Measurements from ENCODE around the gene PPFIA2.

DNA sequence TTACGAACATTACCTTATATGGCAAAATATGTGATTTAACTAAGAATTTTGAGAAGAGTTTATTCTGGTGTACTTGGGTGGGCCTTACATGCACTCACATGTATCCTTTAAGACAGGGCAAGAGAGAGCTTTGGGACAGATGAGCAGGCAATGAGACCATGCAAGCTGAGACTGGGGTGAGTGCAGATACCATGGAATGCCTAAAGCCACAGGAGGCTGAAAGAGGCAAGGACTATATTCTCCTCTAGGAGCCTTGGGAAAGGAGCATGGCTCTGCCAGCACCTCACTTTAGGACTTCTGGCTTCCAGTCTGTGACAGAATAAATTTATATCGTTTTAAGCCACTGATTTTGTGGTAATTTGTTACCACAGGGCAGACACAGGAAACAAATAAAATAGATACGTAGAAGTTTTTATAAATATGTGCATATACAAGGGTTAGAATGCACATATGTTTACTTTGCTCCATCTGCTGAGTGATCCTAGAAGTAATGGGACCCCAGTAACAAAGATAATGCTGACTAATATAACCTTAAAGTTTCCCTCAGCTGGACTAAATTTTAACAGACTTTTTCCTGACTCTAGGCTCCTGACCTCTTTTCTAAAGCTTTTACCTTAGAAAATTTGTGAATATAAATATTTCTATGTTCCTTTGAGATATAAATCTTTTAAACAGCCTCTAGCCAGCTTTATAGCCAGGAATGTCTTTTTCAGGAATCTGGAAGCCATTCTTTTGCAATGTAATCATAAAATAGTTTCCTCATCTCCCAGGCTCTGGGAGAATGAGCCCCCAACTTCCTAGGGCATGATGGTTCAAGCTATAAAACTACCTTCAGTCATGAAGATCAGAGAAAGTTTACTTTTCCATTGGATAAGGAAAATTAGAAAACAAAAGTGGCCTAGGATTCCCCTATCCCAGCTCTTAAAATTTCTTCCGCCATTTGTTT lies 216.8 kb downstream of the PPFIA2 start:
- TF ChIP-seq, protein P1, sequence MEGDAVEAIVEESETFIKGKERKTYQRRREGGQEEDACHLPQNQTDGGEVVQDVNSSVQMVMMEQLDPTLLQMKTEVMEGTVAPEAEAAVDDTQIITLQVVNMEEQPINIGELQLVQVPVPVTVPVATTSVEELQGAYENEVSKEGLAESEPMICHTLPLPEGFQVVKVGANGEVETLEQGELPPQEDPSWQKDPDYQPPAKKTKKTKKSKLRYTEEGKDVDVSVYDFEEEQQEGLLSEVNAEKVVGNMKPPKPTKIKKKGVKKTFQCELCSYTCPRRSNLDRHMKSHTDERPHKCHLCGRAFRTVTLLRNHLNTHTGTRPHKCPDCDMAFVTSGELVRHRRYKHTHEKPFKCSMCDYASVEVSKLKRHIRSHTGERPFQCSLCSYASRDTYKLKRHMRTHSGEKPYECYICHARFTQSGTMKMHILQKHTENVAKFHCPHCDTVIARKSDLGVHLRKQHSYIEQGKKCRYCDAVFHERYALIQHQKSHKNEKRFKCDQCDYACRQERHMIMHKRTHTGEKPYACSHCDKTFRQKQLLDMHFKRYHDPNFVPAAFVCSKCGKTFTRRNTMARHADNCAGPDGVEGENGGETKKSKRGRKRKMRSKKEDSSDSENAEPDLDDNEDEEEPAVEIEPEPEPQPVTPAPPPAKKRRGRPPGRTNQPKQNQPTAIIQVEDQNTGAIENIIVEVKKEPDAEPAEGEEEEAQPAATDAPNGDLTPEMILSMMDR (conservative IDR thresholded peaks at IDR 0.05; ENCODE audit: low read depth, low read length) = no peak
- TF ChIP-seq EZH2 (IDR thresholded peaks at IDR 0.05; ENCODE audit: low read length, unreplicated experiment) = no peak

Measured in PC-3 (cell line).